Uterus (tissue), 4 donors: ENCODE results near the gene ATG4B. TPM values are rescaled to one million over a fixed set of nuclear protein-coding genes. Genes with fewer than 3 reads are reported as not detected.

Experiments used
- DNase-seq, 2 donors: peaks; one replicate each; pipeline ENCODE4 v3.0.0-alpha.2; 2019 to 2020
- H3K27ac ChIP-seq, 2 donors: fragments of 200-600 bp; sonication (generic); 1 replicate in 1 of 2; 2 replicates in 1 of 2; pipeline ENCODE4 v1.5.1; 2016 to 2018
- H3K27me3 ChIP-seq, 2 donors: fragments of 200-600 bp; sonication (generic); one replicate each; pipeline ENCODE4 v1.5.1; 2018 to 2019; ENCODE audit warnings: control low read depth in 1 of 2
- H3K36me3 ChIP-seq, 2 donors: fragments of 200-600 bp; sonication (generic); one replicate each; pipeline ENCODE4 v1.5.1; 2019; ENCODE audit warnings: control low read depth in 1 of 2
- H3K4me1 ChIP-seq, 2 donors: fragments of 200-600 bp; sonication (generic); one replicate each; pipeline ENCODE4 v1.5.1; 2018 to 2019; ENCODE audit warnings: control low read depth in 1 of 2
- H3K4me3 ChIP-seq, 2 donors: fragments of 200-600 bp; sonication (generic); 1 replicate in 1 of 2; 2 replicates in 1 of 2; pipeline ENCODE4 v1.5.1; 2018 to 2019; ENCODE audit warnings: mild to moderate bottlenecking in 1 of 2
- H3K9me3 ChIP-seq, 2 donors: fragments of 200-600 bp; sonication (generic); one replicate each; pipeline ENCODE4 v1.5.1; 2019; ENCODE audit warnings: control low read depth in 1 of 2
- POLR2A ChIP-seq, 2 donors: fragments of 450-650 bp; IDR thresholded peaks; one replicate each; pipeline ENCODE4 v1.6.1; 2016; ENCODE audit warnings: antibody characterized with exemption in 2 of 2, mild to moderate bottlenecking in 1 of 2, moderate library complexity in 1 of 2
- intact Hi-C: fragments of 100-400 bp; cut with DNase I; formaldehyde crosslinking; loops from one replicate; pipeline ENCODE4 v1.15.1; 2023; ENCODE audit warnings: low total_unique reads
- total RNA-seq, 4 donors: library from RNA; depleted of rRNA in 3 of 4; stranded (reverse); fragments of >200 nt in 3 of 4; gene quantifications; one replicate each; pipeline versions ENCODE4 v1.1.0 to v1.2.4, GENCODE V29; 2014 to 2023
- TF ChIP-seq, protein P1 (sequence below), 4 experiments: fragments of 200-600 bp in 2 of 4; fragments of 450-650 bp in 2 of 4; sonication (generic) in 2 of 4; IDR thresholded peaks; one replicate each; pipeline ENCODE4 v1.5.1; 2016 to 2019; ENCODE audit warnings: antibody characterized with exemption in 4 of 4, mild to moderate bottlenecking in 2 of 4, moderate library complexity in 1 of 4
- donor health status: DM: yes; HTN: yes; CAD: no.

The ATG4B gene
- total RNA-seq, 4 donors from 2014 or later = 14.4 to 99.8 (median 56.7) TPM

GRCh38 chr2:241720099-241720498 is 82.6 kb downstream of the ATG4B start:
- intact Hi-C loops = no loop called here
- TF ChIP-seq POLR2A (IDR thresholded peaks at IDR 0.05) = no peak
- TF ChIP-seq, protein P1, sequence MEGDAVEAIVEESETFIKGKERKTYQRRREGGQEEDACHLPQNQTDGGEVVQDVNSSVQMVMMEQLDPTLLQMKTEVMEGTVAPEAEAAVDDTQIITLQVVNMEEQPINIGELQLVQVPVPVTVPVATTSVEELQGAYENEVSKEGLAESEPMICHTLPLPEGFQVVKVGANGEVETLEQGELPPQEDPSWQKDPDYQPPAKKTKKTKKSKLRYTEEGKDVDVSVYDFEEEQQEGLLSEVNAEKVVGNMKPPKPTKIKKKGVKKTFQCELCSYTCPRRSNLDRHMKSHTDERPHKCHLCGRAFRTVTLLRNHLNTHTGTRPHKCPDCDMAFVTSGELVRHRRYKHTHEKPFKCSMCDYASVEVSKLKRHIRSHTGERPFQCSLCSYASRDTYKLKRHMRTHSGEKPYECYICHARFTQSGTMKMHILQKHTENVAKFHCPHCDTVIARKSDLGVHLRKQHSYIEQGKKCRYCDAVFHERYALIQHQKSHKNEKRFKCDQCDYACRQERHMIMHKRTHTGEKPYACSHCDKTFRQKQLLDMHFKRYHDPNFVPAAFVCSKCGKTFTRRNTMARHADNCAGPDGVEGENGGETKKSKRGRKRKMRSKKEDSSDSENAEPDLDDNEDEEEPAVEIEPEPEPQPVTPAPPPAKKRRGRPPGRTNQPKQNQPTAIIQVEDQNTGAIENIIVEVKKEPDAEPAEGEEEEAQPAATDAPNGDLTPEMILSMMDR (IDR thresholded peaks at IDR 0.05) = no peak
- no peaks in the 10 kb centered on the region for H3K36me3 ChIP-seq

DNA sequence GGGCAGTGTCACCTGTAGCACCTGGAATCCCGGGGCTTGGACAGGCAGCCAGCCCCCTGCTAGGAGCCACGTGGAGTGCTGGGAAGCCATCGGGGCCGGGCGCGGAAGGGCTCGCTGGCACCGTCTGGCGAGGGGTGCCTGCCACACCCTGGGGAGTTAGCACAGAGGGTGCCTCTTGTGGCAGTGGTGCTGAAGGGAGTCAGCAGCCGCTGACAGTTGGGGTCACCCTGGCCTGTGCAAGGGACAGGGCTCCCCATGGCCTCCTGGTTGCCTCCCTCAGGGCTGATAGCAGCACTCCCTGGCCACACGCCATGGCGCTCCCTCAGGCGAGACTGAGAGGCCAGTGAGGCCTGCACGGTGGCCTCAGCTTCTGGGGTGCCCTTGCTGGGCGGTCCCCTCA is 83.1 kb downstream of the ATG4B start:
- Histone ChIP-seq H3K4me3 (no peak overlapping the region), H3K9me3 (no peaks in the 10 kb centered on the region), H3K36me3 (no peaks in the 10 kb centered on the region), H3K27me3 (no peaks in the 10 kb centered on the region), H3K27ac (no peak overlapping the region), H3K4me1 (no peaks in the 10 kb centered on the region)
- TF ChIP-seq, protein P1 (IDR thresholded peaks at IDR 0.05) = no peak
- no peak for TF ChIP-seq POLR2A (IDR thresholded peaks at IDR 0.05)
- intact Hi-C loops = no loop called here
- no peak for DNase-seq

More at GRCh38 chr2:241720099-241720498, 82.6 kb downstream of the ATG4B start:
- Histone ChIP-seq H3K27ac (no peak overlapping the region), H3K27me3 (no peaks in the 10 kb centered on the region), H3K4me1 (no peaks in the 10 kb centered on the region), H3K9me3 (no peaks in the 10 kb centered on the region), H3K4me3 (no peak overlapping the region)
- no peak for DNase-seq

DNA sequence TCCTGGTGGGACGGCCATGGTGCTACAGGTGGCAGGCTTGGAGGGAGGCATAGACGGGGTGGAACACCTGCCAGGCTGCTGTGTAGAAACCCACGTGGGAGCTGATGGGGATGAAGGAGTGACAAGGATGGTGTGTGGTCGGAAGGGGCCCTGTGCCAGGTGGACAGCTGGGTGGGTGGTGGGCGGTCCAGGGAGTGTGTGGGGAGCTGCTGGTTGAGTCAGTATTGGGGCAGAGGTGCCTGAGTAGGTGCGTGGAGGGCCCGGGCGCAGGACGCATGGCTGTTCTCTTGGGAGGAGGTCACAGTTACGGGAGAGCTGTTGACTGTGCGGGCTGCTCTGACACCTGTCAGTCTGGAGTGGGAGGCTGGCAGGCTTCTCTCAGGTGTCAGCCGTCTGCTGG is 84.4 kb downstream of the ATG4B start:
- Histone ChIP-seq H3K36me3 (no peaks in the 10 kb centered on the region), H3K4me1 (no peaks in the 10 kb centered on the region)
- intact Hi-C loops = no loop called here

GRCh38 chr2:241722896-241723454 is 85.5 kb downstream of the ATG4B start:
- Histone ChIP-seq H3K4me1 (no peaks in the 10 kb centered on the region), H3K36me3 (no peaks in the 10 kb centered on the region), H3K9me3 (no peaks in the 10 kb centered on the region), H3K4me3 (no peak overlapping the region), H3K27ac (no peak overlapping the region), H3K27me3 (no peaks in the 10 kb centered on the region)
- intact Hi-C loops = no loop called here
- no peak for DNase-seq
- TF ChIP-seq POLR2A (IDR thresholded peaks at IDR 0.05) = no peak
- TF ChIP-seq, protein P1 (IDR thresholded peaks at IDR 0.05) = no peak

More for the DNA sequence above, 84.4 kb downstream of the ATG4B start:
- no peak for DNase-seq
- Histone ChIP-seq H3K27me3 (no peaks in the 10 kb centered on the region), H3K9me3 (no peaks in the 10 kb centered on the region), H3K4me3 (no peak overlapping the region), H3K27ac (no peak overlapping the region)
- TF ChIP-seq, protein P1 (IDR thresholded peaks at IDR 0.05) = no peak
- TF ChIP-seq POLR2A (IDR thresholded peaks at IDR 0.05) = no peak

Other genes with a start within 250 kb of the ATG4B start
- 100 to 1,000 TPM in 3 of 4 donors, 10 to 100 TPM in 1; 77.6 to 191 (median 165) TPM for gene STK25, start 129.1 kb upstream of the ATG4B start, total RNA-seq
- gene BOK, start 78.9 kb upstream of the ATG4B start, total RNA-seq = 10 to 100 TPM; 22.9 to 31.2 (median 26.4) TPM
- gene THAP4, start 535 bp upstream of the ATG4B start, total RNA-seq = 10 to 100 TPM; 21.2 to 42.7 (median 28.9) TPM
- 10 to 100 TPM in 1 of 4 donors, 1 to 10 TPM in 2, under 1 TPM in 1; 0.59 to 17.8 (median 8.4) TPM for gene DTYMK, start 49.1 kb downstream of the ATG4B start, total RNA-seq
- 10 to 100 TPM in 3 of 4 donors, 1 to 10 TPM in 1; 6.8 to 50.0 (median 27.9) TPM for gene ING5, start 64.3 kb downstream of the ATG4B start, total RNA-seq
- gene D2HGDH, start 96.9 kb downstream of the ATG4B start, total RNA-seq = 10 to 100 TPM in 2 of 4 donors, 1 to 10 TPM in 2; 5.3 to 54.4 (median 13.7) TPM
- gene GAL3ST2, start 139.1 kb downstream of the ATG4B start, total RNA-seq = under 1 TPM in 2 of 4 donors, not detected in 2; 0.21 to 0.29 TPM
- under 1 TPM in 2 of 4 donors, not detected in 2; 0.21 to 0.29 TPM for gene NEU4, start 171.5 kb downstream of the ATG4B start, total RNA-seq
- under 1 TPM in 1 of 4 donors, not detected in 3; 0.21 TPM for gene PDCD1, start 221.2 kb downstream of the ATG4B start, total RNA-seq
- under 1 TPM in 1 of 4 donors, not detected in 3; 0.15 TPM for gene RTP5, start 232.0 kb downstream of the ATG4B start, total RNA-seq